Raji (cell line): Measurements from ENCODE around the gene ZNF446.
A peak's percentile ranks its signal among the peaks of the same experiment; 100 is the strongest.

ENCODE experiments used
- POLR2A ChIP-seq: IDR thresholded peaks from 2 replicates; pipeline ENCODE4 v1.6.1; 2011; ENCODE audit warnings: low read depth, low read length, control low read depth; ENCODE audit not compliant: insufficient read depth

The ZNF446 gene

GRCh38 chr19:58466760-58467589, 9.2 kb upstream of the ZNF446 start, which contains the start of gene ZNF324:
Gene ZNF324, plus strand, starts transcription at chr19:58467080. Its CDS starts 2,106 bp downstream, at chr19:58469186.
- peak; percentile 87 for TF ChIP-seq POLR2A

- no peak for TF ChIP-seq POLR2A
Observed at GRCh38 chr19:58468216-58468839, 7.8 kb upstream of the ZNF446 start.

- no peak; the same call in 1 of the 2 replicates for TF ChIP-seq POLR2A
Observed at GRCh38 chr19:58469241-58470013, 6.7 kb upstream of the ZNF446 start.

GRCh38 chr19:58471736-58472135, 4.4 kb upstream of the ZNF446 start:
- TF ChIP-seq POLR2A: no peak

- peak; percentile 52; the same call in 1 of the 2 replicates for TF ChIP-seq POLR2A
Observed at GRCh38 chr19:58473775-58474174, 2.4 kb upstream of the ZNF446 start.

GRCh38 chr19:58474291-58474996, 1.7 kb upstream of the ZNF446 start:
- TF ChIP-seq POLR2A: peak; percentile 2; the same call in 1 of the 2 replicates

- no peak for TF ChIP-seq POLR2A
Observed at GRCh38 chr19:58474997-58475713, 997 bp upstream of the ZNF446 start.

- TF ChIP-seq POLR2A: no peak
Observed at GRCh38 chr19:58476498-58477015, 405 bp downstream of the ZNF446 start.

- TF ChIP-seq POLR2A: no peak
Observed at GRCh38 chr19:58477130-58477529, 978 bp downstream of the ZNF446 start.

GRCh38 chr19:58477871-58478270, 1.7 kb downstream of the ZNF446 start:
- no peak for TF ChIP-seq POLR2A

- TF ChIP-seq POLR2A: no peak
Observed at GRCh38 chr19:58479303-58479702, 3.2 kb downstream of the ZNF446 start.

- no peak for TF ChIP-seq POLR2A
Observed at GRCh38 chr19:58479736-58480480, 3.8 kb downstream of the ZNF446 start.

- no peak for TF ChIP-seq POLR2A
Observed at GRCh38 chr19:58480481-58480830, 4.3 kb downstream of the ZNF446 start.
